K562 (cell line): ENCODE measurements around the gene KCNK1. TPM values are rescaled to one million over a fixed set of nuclear protein-coding genes. Genes with fewer than 3 reads are reported as not detected.

ENCODE experiments used
- BHLHE40 ChIP-seq: IDR thresholded peaks from 2 replicates; pipeline ENCODE4 v1.6.1; 2011; ENCODE audit warnings: low read length, improper control_type of control experiment
- FOXK1 ChIP-seq: sonication (generic); formaldehyde crosslinking; IDR thresholded peaks from 2 replicates; pipeline ENCODE4 v1.8.0; 2022; ENCODE audit warnings: missing genetic modification reagents, mild to moderate bottlenecking, borderline replicate concordance
- SIN3B ChIP-seq: fragments of 450-650 bp; IDR thresholded peaks from 2 replicates; pipeline ENCODE4 v1.6.1; 2017; ENCODE audit warnings: low read depth, mild to moderate bottlenecking, moderate library complexity
- polyA plus RNA-seq, 8 experiments: library from polyadenylated mRNA; depleted of rRNA in 4 of 8; stranded (reverse) in 5 of 8; unstranded in 3 of 8; fragments of >200 nt; fragmentation: Nextera tagmentation in 2 of 8; fragmentation: Illumina TruSeq in 1 of 8; extraction: Ambion mirVana in 2 of 8; extraction: Trizol in 1 of 8; gene quantifications; 2 replicates each; pipeline versions ENCODE4 v1.2.1 to v1.2.3, GENCODE V29; 2011 to 2014; ENCODE audit warnings: inconsistent platforms in 1 of 8, missing spikeins in 1 of 8
- total RNA-seq, 7 experiments: library from RNA; depleted of rRNA in 6 of 7; stranded (reverse); fragments of >200 nt in 6 of 7; fragmentation: Illumina TruSeq in 2 of 7; extraction: Trizol in 2 of 7; gene quantifications; 2 replicates each; pipeline versions ENCODE4 v1.2.1 to v1.2.3, GENCODE V29; 2011 to 2021; ENCODE audit warnings: low replicate concordance in 1 of 7
- TF ChIP-seq, protein P1 (sequence below): fragments of 250-450 bp; sonication (Bioruptor Pico); IDR thresholded peaks from 2 replicates; pipeline ENCODE4 v1.5.0; 2021
- TF ChIP-seq, protein P2 (sequence below): fragments of 450-650 bp; IDR thresholded peaks from 2 replicates; pipeline ENCODE4 v1.6.1; 2016; ENCODE audit warnings: missing biosample characterization, missing genetic modification characterization
- TF ChIP-seq, protein P3 (sequence below): fragments of 450-650 bp; IDR thresholded peaks from 2 replicates; pipeline ENCODE4 v1.6.1; 2017; ENCODE audit warnings: antibody characterized with exemption, mild to moderate bottlenecking

KCNK1 gene
- total and polyA plus RNA-seq, 9 of the 15 experiments (the other 6 are each of a cell fraction or from before 2014, with no cell fraction given), result 3.1 to 22.7 (median 6.0) TPM

DNA sequence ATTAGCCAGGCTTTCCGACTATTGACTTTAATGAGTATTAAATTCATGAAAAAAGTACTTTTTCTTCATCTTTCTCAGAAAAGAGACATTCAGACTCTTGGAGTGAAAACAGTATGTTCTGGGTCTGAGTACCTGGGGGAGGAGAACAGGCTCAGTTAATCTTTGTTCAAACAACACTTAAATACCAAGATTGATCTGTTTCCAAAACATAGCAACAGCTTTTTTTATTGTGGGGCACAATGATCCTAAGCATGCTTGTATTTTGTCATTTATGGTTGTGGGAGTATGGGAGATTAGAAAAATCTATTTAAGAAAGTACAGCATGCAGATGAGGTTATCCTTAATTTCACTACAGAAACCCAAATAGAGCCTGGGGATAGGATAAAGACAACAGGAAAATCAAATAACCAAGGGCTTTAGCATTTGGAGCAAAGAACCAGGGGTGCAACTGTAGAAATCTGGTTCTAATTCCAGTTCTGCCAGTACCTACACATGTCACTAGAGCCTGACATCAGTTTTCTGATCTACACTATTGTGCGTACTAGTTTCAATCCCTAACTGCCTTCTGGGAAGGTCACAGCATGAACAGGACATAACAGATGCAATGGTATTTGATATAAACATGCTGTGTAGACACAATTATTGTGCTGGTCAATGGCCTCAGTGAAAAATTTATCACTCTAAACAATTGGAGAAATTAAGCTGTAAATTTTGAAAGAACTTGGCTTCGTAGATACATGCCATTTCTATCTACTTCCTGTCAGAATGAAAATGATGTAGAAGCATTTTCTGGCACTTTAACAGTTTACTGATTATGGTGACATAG is 91.2 kb downstream of the KCNK1 start (continued):
- TF ChIP-seq FOXK1 (CRISPR knock-in tag) (no peak), SIN3B (0 out of 2 replicates have a peak, but pooled peaks have one; percentile 5), BHLHE40 (no peak)
- TF ChIP-seq, protein P1, sequence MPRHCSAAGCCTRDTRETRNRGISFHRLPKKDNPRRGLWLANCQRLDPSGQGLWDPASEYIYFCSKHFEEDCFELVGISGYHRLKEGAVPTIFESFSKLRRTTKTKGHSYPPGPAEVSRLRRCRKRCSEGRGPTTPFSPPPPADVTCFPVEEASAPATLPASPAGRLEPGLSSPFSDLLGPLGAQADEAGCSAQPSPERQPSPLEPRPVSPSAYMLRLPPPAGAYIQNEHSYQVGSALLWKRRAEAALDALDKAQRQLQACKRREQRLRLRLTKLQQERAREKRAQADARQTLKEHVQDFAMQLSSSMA (CRISPR knock-in tag), result no peak
- TF ChIP-seq, protein P2, sequence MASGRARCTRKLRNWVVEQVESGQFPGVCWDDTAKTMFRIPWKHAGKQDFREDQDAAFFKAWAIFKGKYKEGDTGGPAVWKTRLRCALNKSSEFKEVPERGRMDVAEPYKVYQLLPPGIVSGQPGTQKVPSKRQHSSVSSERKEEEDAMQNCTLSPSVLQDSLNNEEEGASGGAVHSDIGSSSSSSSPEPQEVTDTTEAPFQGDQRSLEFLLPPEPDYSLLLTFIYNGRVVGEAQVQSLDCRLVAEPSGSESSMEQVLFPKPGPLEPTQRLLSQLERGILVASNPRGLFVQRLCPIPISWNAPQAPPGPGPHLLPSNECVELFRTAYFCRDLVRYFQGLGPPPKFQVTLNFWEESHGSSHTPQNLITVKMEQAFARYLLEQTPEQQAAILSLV (tag), result no peak
- TF ChIP-seq, protein P3, sequence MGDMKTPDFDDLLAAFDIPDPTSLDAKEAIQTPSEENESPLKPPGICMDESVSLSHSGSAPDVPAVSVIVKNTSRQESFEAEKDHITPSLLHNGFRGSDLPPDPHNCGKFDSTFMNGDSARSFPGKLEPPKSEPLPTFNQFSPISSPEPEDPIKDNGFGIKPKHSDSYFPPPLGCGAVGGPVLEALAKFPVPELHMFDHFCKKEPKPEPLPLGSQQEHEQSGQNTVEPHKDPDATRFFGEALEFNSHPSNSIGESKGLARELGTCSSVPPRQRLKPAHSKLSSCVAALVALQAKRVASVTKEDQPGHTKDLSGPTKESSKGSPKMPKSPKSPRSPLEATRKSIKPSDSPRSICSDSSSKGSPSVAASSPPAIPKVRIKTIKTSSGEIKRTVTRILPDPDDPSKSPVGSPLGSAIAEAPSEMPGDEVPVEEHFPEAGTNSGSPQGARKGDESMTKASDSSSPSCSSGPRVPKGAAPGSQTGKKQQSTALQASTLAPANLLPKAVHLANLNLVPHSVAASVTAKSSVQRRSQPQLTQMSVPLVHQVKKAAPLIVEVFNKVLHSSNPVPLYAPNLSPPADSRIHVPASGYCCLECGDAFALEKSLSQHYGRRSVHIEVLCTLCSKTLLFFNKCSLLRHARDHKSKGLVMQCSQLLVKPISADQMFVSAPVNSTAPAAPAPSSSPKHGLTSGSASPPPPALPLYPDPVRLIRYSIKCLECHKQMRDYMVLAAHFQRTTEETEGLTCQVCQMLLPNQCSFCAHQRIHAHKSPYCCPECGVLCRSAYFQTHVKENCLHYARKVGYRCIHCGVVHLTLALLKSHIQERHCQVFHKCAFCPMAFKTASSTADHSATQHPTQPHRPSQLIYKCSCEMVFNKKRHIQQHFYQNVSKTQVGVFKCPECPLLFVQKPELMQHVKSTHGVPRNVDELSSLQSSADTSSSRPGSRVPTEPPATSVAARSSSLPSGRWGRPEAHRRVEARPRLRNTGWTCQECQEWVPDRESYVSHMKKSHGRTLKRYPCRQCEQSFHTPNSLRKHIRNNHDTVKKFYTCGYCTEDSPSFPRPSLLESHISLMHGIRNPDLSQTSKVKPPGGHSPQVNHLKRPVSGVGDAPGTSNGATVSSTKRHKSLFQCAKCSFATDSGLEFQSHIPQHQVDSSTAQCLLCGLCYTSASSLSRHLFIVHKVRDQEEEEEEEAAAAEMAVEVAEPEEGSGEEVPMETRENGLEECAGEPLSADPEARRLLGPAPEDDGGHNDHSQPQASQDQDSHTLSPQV, result no peak
